HG02970 (cell line): Measurements from ENCODE around the gene LPIN3.

Source experiments
- ATAC-seq: cut with Tn5 transposase; IDR thresholded peaks from one replicate; pipeline ENCODE4 v1.9.1; 2021; ENCODE audit warnings: mild to moderate bottlenecking, moderate library complexity, moderate number of reproducible peaks; ENCODE audit not compliant: unreplicated experiment, low FRiP score

LPIN3 gene

GRCh38 chr20:41386502-41387427 is 46.1 kb downstream of the LPIN3 start:
- no peak for ATAC-seq

- no peak for ATAC-seq
Observed at GRCh38 chr20:41387444-41387851, 46.8 kb downstream of the LPIN3 start.

DNA sequence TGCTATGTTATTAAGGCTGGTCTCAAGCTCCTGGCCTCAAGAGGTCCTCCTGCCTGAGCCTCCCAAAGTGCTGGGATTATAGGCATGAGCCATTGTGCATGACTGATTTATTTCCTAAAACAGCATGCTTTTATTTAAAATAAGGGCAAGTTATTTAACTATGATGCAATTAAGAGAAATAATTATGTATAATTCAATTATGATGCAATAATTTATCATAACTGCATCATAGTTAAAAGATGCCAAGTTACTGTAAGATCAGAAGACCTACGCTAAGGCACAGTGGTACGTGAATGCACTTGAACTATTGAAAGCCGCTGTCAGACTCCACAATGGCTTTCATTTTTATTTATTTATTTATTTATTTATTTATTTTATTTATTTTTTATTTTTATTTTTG is 50.3 kb downstream of the LPIN3 start:
- ATAC-seq, result no peak

DNA sequence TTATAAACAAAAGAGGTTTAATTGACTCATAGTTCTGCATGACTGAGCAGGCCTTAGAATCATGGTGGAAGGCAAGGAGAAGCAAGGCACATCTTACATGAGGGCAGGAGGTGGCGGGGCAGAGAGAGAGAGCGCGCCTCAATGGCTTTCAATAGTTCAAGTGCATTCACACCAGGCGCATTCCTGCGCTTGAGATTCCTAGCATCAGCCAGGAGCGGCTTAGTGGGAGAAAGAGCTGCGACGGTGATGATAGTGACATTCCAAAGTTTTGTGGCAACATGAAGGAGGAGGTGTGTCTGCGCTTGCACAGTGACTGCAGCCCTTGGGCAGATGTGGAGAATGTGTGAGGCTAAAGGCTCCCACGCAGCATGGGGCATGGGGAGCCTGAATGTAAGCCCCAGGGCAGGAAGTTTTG is 51.0 kb downstream of the LPIN3 start:
- ATAC-seq, result no peak

- ATAC-seq, result no peak
Observed at GRCh38 chr20:41392295-41392694, 51.7 kb downstream of the LPIN3 start.

- ATAC-seq, result no peak
Observed at GRCh38 chr20:41392871-41393704, 52.5 kb downstream of the LPIN3 start.

- ATAC-seq, result no peak
Observed at GRCh38 chr20:41393705-41394066, 53.1 kb downstream of the LPIN3 start.

DNA sequence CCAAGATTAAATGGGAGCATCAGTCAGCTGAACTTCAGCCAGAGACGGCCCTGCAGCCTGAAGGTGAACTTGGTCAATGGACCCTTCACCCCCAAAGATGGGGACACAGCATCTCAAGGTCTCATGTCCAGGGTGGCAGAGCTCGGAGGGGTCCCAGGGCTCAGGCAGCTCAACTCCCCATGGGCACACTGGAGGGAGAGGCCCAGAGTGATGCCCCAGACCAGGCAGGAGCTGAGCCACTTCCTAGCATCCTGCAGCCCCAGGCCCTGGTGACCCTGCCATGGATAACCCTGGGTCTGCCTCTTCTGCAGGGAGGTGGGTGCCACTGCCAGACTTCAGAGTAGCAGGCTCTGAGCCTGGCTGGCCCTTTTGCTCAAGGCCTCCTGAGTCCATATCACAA is 53.5 kb downstream of the LPIN3 start:
- no peak for ATAC-seq

GRCh38 chr20:41394931-41395666 is 54.5 kb downstream of the LPIN3 start:
- no peak for ATAC-seq

DNA sequence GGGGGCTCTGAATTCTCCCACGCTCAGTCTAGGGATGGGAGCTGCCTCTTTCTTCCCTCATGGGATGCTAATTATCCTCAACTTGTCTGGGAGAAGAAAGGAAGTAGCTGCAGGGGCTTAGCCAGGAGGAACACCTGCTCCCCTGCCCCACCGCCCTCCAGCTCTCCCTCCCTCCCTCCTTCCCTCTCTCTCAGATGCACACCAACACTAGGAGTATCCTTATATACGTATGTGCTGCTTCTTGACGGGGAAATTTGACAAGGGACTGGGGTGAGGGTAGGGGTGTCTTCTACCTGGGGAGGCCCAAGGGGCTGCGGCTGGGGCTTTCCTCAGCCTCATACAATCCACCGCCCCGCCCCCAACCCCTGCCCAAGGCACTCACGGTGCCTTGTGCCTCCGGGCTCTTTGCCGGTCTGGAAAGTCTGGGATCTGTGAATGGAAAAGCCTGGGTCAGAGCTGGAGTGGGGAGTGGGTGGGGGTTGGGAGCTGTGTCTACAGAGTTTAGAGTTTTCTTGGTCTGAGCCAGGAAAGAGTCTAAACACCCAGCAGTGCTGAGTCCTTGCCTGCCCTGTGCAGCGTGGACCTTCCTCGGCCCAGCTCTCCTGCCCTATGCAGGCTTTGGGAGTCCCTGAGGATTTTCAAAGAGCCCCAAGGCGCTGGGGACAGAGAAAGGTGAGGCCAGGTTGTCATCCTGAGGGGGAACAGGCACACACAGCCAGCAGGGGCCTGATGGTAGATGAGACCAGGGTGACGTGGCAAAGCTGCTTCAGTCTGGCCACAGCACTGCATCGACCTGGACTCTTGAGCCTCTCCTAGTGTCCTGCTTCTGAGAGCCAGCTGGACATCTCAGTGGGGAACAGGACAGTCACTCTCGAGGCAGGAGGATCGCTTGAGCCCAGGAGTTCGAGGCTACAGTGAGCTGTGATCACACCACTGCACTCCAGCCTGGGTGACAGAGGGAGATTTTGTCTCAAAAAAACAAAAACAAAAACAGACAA is 55.3 kb downstream of the LPIN3 start:
- no peak for ATAC-seq

- ATAC-seq, result no peak
Observed at GRCh38 chr20:41398408-41398807, 57.8 kb downstream of the LPIN3 start.

DNA sequence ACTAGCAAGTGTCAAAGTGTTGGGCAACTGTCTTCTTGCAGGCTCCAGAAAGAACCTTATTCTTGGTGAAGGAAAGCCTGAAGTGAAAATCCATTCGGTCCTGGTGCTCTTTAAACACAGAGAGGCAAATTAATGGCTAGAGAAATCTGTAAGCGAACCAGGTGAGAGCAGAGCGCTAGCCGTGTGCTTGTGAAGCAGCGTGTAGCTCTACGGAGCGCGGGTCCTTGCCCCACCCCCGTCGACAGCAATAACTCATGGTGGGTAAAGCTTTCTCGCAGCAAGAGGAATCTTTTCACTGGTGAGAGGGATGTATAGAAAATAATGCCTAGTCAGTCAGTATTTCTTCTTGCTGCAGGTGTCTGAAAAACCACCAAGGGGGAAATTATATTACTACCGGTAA is 63.0 kb downstream of the LPIN3 start:
- no peak for ATAC-seq

DNA sequence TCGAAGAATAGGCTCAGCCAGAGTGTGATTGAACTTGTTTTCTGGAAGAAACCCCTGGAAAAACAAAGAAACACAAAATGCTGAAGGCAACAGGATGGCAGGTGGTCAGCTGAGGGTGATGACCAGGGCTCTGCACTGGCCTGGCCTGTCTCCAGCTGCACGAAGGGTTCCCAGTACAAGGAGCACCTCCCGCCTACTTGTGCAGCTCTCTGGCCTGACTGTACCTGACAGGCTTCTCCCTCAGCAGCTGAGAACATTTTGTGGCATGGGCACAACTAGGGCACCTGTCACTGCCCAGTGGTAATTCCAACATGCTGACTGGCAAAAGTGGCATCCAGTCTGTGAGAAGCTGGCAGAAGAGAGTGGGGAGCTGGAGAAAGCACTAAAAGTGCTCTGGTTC is 64.8 kb downstream of the LPIN3 start:
- ATAC-seq, result no peak

DNA sequence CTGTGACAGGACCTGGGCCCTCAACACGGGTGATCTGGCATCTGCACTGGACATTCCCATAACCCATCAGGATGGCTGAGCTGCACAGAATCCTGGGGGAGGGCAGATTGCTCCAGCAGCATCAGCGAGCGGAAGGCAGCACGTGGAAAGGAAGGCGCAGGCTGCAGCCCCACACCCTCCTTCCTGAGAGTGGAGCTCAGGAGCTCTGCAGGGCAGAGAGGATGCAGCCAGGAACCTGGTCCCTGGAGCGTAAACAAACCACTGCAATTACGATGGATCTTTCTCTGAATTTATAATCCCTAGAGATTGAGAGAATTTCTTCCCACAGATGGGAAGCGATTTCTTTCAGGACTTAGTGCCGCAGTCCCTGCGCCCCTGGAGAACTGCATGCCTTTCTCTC is 65.7 kb downstream of the LPIN3 start:
- ATAC-seq, result no peak

GRCh38 chr20:41406896-41407444 is 66.3 kb downstream of the LPIN3 start:
- ATAC-seq, result no peak

DNA sequence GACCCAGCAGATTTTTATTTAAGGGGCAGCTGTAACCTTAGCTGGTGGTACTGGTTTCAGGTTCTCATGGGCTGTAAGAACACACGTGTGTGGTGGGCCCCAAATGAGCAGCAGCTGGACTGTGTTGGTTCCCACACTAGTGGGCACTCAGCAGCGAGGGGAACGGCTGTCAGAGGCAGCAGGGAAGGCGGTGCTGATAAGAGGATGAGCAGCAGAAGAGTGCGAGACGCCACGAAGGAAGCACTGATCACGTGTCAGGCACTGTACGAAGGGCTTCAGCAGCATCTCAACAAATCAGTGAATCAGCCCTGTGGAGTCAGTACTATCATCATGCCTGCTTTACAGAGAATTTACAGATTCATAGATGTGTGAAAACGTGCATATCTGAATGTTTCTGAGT is 67.0 kb downstream of the LPIN3 start:
- no peak for ATAC-seq

- no peak for ATAC-seq
Observed at GRCh38 chr20:41408156-41408794, 67.7 kb downstream of the LPIN3 start.

DNA sequence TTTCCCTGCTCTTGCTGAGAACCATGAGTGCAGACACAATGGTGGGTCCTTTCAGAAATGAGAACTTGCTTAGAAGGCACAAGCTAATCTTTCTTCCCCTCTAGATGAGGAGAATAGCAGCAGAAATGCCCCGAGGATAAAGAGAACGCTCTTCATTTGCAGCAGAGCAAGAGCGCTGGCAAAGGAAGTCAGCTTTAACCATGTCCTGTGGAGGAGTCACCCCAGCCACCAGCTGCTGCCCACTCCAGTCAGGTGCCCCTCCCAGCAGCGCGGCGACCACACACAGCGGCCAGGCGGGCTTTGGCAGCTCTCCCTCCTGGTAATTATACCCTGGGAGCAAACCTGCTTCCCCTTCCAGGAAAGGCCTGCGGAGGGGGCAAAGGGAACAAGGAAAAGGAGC is 68.4 kb downstream of the LPIN3 start:
- no peak for ATAC-seq
